A549 (cell line): ENCODE results near the gene GLIPR2. TPM values are rescaled to one million over a fixed set of nuclear protein-coding genes. Genes with fewer than 3 reads are reported as not detected.

Source experiments
- ATAC-seq, 2 experiments: fragments of 200-7000 bp in 1 of 2; fragments of >200 bp in 1 of 2; cut with Nextera tagmentation in 1 of 2; cut with Tn5 transposase in 1 of 2; 3 replicates each; pipeline versions ENCODE4 v1.8.0 to v1.9.1; 2018 to 2020; ENCODE audit warnings: mild to moderate bottlenecking in 1 of 2, moderate library complexity in 1 of 2
- CTCF ChIA-PET: fragments of 300-600 bp; sonication (Branson Sonifier 250); formaldehyde crosslinking; extraction: SDS; loops from one replicate; lab custom pipeline; 2021; ENCODE audit warnings: antibody characterized with exemption, inconsistent platforms; lab: Yijun Ruan, JAX
- POLR2A ChIA-PET: fragments of 350-600 bp; formaldehyde crosslinking; extraction: SDS; loops from one replicate; lab custom pipeline; 2021; ENCODE audit warnings: antibody characterized with exemption, inconsistent platforms; lab: Yijun Ruan, JAX
- DNase-seq, 2 experiments: peaks; one replicate each; pipeline versions ENCODE4 v3.0.0 to v3.0.0-alpha.2; 2011 to 2016; ENCODE audit warnings: low read depth in 1 of 2, low spot score in 1 of 2
- FAIRE-seq: peaks from 2 replicates; lab custom pipeline; 2011; peaks lifted over from hg19 to GRCh38; lab: Jason Lieb, UNC
- H3K27ac ChIP-seq, 2 experiments: fragments of >200 bp; sonication (Bioruptor Twin); formaldehyde crosslinking; 3 replicates each; pipeline ENCODE4 v1.5.1; 2016 to 2017
- H3K4me1 ChIP-seq: fragments of >200 bp; sonication (Bioruptor Twin); formaldehyde crosslinking; 3 replicates; pipeline ENCODE4 v1.6.1; 2016
- H3K4me2 ChIP-seq: fragments of >200 bp; sonication (Bioruptor Twin); formaldehyde crosslinking; 3 replicates; pipeline ENCODE4 v1.6.1; 2016
- H3K4me3 ChIP-seq: fragments of >200 bp; sonication (Bioruptor Twin); formaldehyde crosslinking; 3 replicates; pipeline ENCODE4 v1.5.1; 2016
- H3K9me3 ChIP-seq: fragments of >200 bp; sonication (Bioruptor Twin); formaldehyde crosslinking; 3 replicates; pipeline ENCODE4 v1.6.1; 2016
- BHLHE40 ChIP-seq: IDR thresholded peaks from 2 replicates; pipeline ENCODE4 v1.6.1; 2012; ENCODE audit warnings: low read depth, low read length, inconsistent platforms
- CTCF ChIP-seq: fragments of >200 bp; sonication (Bioruptor Twin); formaldehyde crosslinking; IDR thresholded peaks from 3 replicates; pipeline ENCODE4 v1.5.1; 2016
- ESRRA ChIP-seq: fragments of 150-350 bp; IDR thresholded peaks from 2 replicates; pipeline ENCODE4 v1.6.1; 2014; ENCODE audit warnings: mild to moderate bottlenecking, low read length, borderline replicate concordance
- HDAC2 ChIP-seq: fragments of 200-600 bp; sonication (generic); IDR thresholded peaks from 2 replicates; pipeline ENCODE4 v1.6.1; 2016
- HEYL ChIP-seq: fragments of 250-450 bp; sonication (Bioruptor Pico); IDR thresholded peaks from 2 replicates; pipeline ENCODE4 v1.8.0; 2021; ENCODE audit warnings: mild to moderate bottlenecking, moderate library complexity
- JUN ChIP-seq, 2 experiments: fragments of >200 bp; sonication (Bioruptor Twin); formaldehyde crosslinking; IDR thresholded peaks; 2 replicates in 1 of 2; 3 replicates in 1 of 2; pipeline ENCODE4 v1.6.1; 2016 to 2017
- JUNB ChIP-seq: fragments of >200 bp; sonication (Bioruptor Twin); formaldehyde crosslinking; IDR thresholded peaks from 2 replicates; pipeline ENCODE4 v1.6.1; 2016
- MAZ ChIP-seq: fragments of 150-350 bp; IDR thresholded peaks from 2 replicates; pipeline ENCODE4 v1.6.1; 2014; ENCODE audit warnings: antibody characterized with exemption, low read depth, low read length, borderline replicate concordance
- MYC ChIP-seq: IDR thresholded peaks from 2 replicates; pipeline ENCODE4 v1.6.1; 2012; ENCODE audit warnings: mild to moderate bottlenecking, inconsistent platforms, low read length, improper control_type of control experiment, borderline replicate concordance
- RAD21 ChIP-seq, 2 experiments: fragments of >200 bp in 1 of 2; sonication (Bioruptor Twin) in 1 of 2; formaldehyde crosslinking in 1 of 2; IDR thresholded peaks in 1 of 2; conservative IDR thresholded peaks in 1 of 2; 2 replicates in 1 of 2; 3 replicates in 1 of 2; pipeline ENCODE4 v1.6.1; 2012 to 2018; ENCODE audit warnings: inconsistent platforms in 1 of 2
- REST ChIP-seq: fragments of 200-600 bp; sonication (generic); IDR thresholded peaks from 2 replicates; pipeline ENCODE4 v1.6.1; 2016; ENCODE audit warnings: antibody characterized with exemption, mild to moderate bottlenecking, moderate library complexity
- RFX5 ChIP-seq: fragments of 450-650 bp; IDR thresholded peaks from 2 replicates; pipeline ENCODE4 v1.7.1; 2014; ENCODE audit warnings: antibody characterized with exemption, mild to moderate bottlenecking, moderate library complexity
- SMC3 ChIP-seq: fragments of >200 bp; sonication (Bioruptor Twin); formaldehyde crosslinking; IDR thresholded peaks from 3 replicates; pipeline ENCODE4 v1.6.1; 2018; ENCODE audit warnings: inconsistent platforms
- ZSCAN20 ChIP-seq: fragments of 250-450 bp; sonication (Bioruptor Pico); IDR thresholded peaks from 2 replicates; pipeline ENCODE4 v1.8.0; 2022; ENCODE audit warnings: mild to moderate bottlenecking, moderate library complexity
- WGBS: methylation state at CpG from one replicate; pipeline ENCODE4 v1.1.6; 2017; ENCODE audit errors: missing lambda C conversion rate; 5-methylcytosine and 5-hydroxymethylcytosine counted together
- polyA plus RNA-seq, 4 experiments: library from polyadenylated mRNA; depleted of rRNA in 3 of 4; stranded (reverse); fragments of >200 nt; fragmentation: RNase III in 1 of 4; extraction: RNeasy Plus Mini Kit Qiagen cat#74134 plus additional on column Dnase treatment in 1 of 4; gene quantifications; 2 replicates in 3 of 4; 3 replicates in 1 of 4; pipeline ENCODE4 v1.2.3, GENCODE V29; 2011 to 2017

Gene GLIPR2
- polyA plus RNA-seq, 2 of the 4 experiments (the other 2 are of a cell fraction) = 9.0 to 16.0 TPM

GRCh38 chr9:36138901-36139300, 2.4 kb downstream of the GLIPR2 start (continued):
- TF ChIP-seq REST (no peak), HDAC2 (no peak)

- H3K27ac ChIP-seq = no peak overlapping the region
- no peak for TF ChIP-seq JUNB
- no peak for TF ChIP-seq BHLHE40
- TF ChIP-seq MAZ = no peak
- no peak for TF ChIP-seq ESRRA
- TF ChIP-seq RFX5 = no peak
- H3K4me2 ChIP-seq = no peak overlapping the region
- no peak overlapping the region for H3K4me3 ChIP-seq
- no peak for FAIRE-seq
- no peak for ATAC-seq
- peaks cover 16% of the 10 kb centered on the region; the same call in 1 of the 3 replicates for H3K4me1 ChIP-seq
- 85% methylated on average over 11 of the region's 11 CpGs for WGBS
- H3K9me3 ChIP-seq = peaks cover 3% of the 10 kb centered on the region; the same call in 1 of the 3 replicates
- DNase-seq = no peak
- ChIA-PET POLR2A (no interaction called here), CTCF (interaction anchor here (0.6 to 9.9 kb wide), 21 partner anchors 9 to 188 kb away, joined by 3 to 176 read pairs (median 4); partner anchors contain the start of gene CCIN)
These were observed 3.9 kb downstream of the GLIPR2 start for GRCh38 chr9:36140086-36141084.

- DNase-seq = peak in 1 of 2 experiments; percentile 30
- FAIRE-seq = no peak
- ChIA-PET CTCF (interaction anchor here (0.6 to 9.9 kb wide), 20 partner anchors 8 to 187 kb away, joined by 3 to 176 read pairs (median 4); partner anchors contain the start of gene CCIN), POLR2A (no interaction called here)
- H3K4me2 ChIP-seq = no peak overlapping the region
- ATAC-seq = peak; percentile 64 to 66; a peak in 5 of 6 replicates
- H3K4me1 ChIP-seq = peaks cover 12% of the 10 kb centered on the region; the same call in 1 of the 3 replicates
- TF ChIP-seq SMC3 (peak; percentile 56), ZSCAN20 (CRISPR knock-in tag) (no peak), RAD21 (conservative IDR thresholded peaks at IDR 0.05 in 1 of 2, IDR thresholded peaks at IDR 0.05 in 1 of 2) (peak; percentile 50 to 60; a peak in 4 of 5 replicates), HEYL (no peak), CTCF (peak; percentile 24), MYC (no peak), JUN (IDR thresholded peaks at IDR 0.05) (no peak)
- TF ChIP-seq, all 56 proteins: peak for 3
- Histone ChIP-seq H3K4me3 (no peak overlapping the region), H3K27ac (no peak overlapping the region), H3K9me3 (peaks cover 12% of the 10 kb centered on the region; the same call in 2 of the 3 replicates)
- WGBS = 54% methylated on average over 4 of the region's 4 CpGs
These were observed 4.8 kb downstream of the GLIPR2 start for GRCh38 chr9:36141288-36141687.
